ENCODE data around the gene WIPI1. TPM values are rescaled to one million over a fixed set of nuclear protein-coding genes. Genes with fewer than 3 reads are reported as not detected.

WIPI1 gene
- total RNA-seq, 1 donor from 2014 or later = 252 TPM

GRCh38 chr17:68389041-68389440 lies 68.3 kb downstream of the WIPI1 start:
- peaks cover 2% of the 10 kb centered on the region for H3K4me1 Mint-ChIP-seq (ENCODE audit: low read depth, unreplicated experiment)
- no peak for DNase-seq
- H3K9me3 Mint-ChIP-seq (ENCODE audit: unreplicated experiment) = peaks cover 2% of the 10 kb centered on the region
- H3K36me3 Mint-ChIP-seq (ENCODE audit: unreplicated experiment) = no peaks in the 10 kb centered on the region
- H3K27ac Mint-ChIP-seq (ENCODE audit: unreplicated experiment) = no peak overlapping the region
- no peak for TF ChIP-seq CTCF (IDR thresholded peaks at IDR 0.05; ENCODE audit: partially characterized antibody, unreplicated experiment)
- H3K27me3 Mint-ChIP-seq (ENCODE audit: unreplicated experiment) = no peaks in the 10 kb centered on the region
- no peak overlapping the region for H3K4me3 Mint-ChIP-seq (ENCODE audit: unreplicated experiment)

GRCh38 chr17:68387435-68388218 lies 69.7 kb downstream of the WIPI1 start:
- no peak for DNase-seq
- Mint-ChIP-seq H3K4me3 (ENCODE audit: unreplicated experiment) (no peak overlapping the region), H3K27ac (ENCODE audit: unreplicated experiment) (no peak overlapping the region), H3K4me1 (ENCODE audit: low read depth, unreplicated experiment) (peaks cover 2% of the 10 kb centered on the region), H3K9me3 (ENCODE audit: unreplicated experiment) (peaks cover 4% of the 10 kb centered on the region), H3K27me3 (ENCODE audit: unreplicated experiment) (no peaks in the 10 kb centered on the region), H3K36me3 (ENCODE audit: unreplicated experiment) (no peaks in the 10 kb centered on the region)
- TF ChIP-seq CTCF (IDR thresholded peaks at IDR 0.05; ENCODE audit: partially characterized antibody, unreplicated experiment) = no peak

- Mint-ChIP-seq H3K4me1 (ENCODE audit: low read depth, unreplicated experiment) (peaks cover 7% of the 10 kb centered on the region), H3K4me3 (ENCODE audit: unreplicated experiment) (no peak overlapping the region), H3K36me3 (ENCODE audit: unreplicated experiment) (no peaks in the 10 kb centered on the region), H3K27ac (ENCODE audit: unreplicated experiment) (no peak overlapping the region), H3K27me3 (ENCODE audit: unreplicated experiment) (peaks cover 1% of the 10 kb centered on the region), H3K9me3 (ENCODE audit: unreplicated experiment) (peaks cover 4% of the 10 kb centered on the region)
- TF ChIP-seq CTCF (IDR thresholded peaks at IDR 0.05; ENCODE audit: partially characterized antibody, unreplicated experiment) = no peak
- DNase-seq = no peak
These were observed 71.6 kb downstream of the WIPI1 start for GRCh38 chr17:68385490-68386215.

- no peaks in the 10 kb centered on the region for H3K36me3 Mint-ChIP-seq (ENCODE audit: unreplicated experiment)
- peaks cover 4% of the 10 kb centered on the region for H3K9me3 Mint-ChIP-seq (ENCODE audit: unreplicated experiment)
- H3K27me3 Mint-ChIP-seq (ENCODE audit: unreplicated experiment) = peaks cover 1% of the 10 kb centered on the region
- no peak overlapping the region for H3K4me3 Mint-ChIP-seq (ENCODE audit: unreplicated experiment)
- no peak for DNase-seq
- no peak for TF ChIP-seq CTCF (IDR thresholded peaks at IDR 0.05; ENCODE audit: partially characterized antibody, unreplicated experiment)
- peaks cover 7% of the 10 kb centered on the region for H3K4me1 Mint-ChIP-seq (ENCODE audit: low read depth, unreplicated experiment)
- no peak overlapping the region for H3K27ac Mint-ChIP-seq (ENCODE audit: unreplicated experiment)
These were observed 72.4 kb downstream of the WIPI1 start for GRCh38 chr17:68384941-68385340.

- no peak overlapping the region for H3K27ac Mint-ChIP-seq (ENCODE audit: unreplicated experiment)
- DNase-seq = no peak
- no peaks in the 10 kb centered on the region for H3K36me3 Mint-ChIP-seq (ENCODE audit: unreplicated experiment)
- peaks cover 7% of the 10 kb centered on the region for H3K4me1 Mint-ChIP-seq (ENCODE audit: low read depth, unreplicated experiment)
- TF ChIP-seq CTCF (IDR thresholded peaks at IDR 0.05; ENCODE audit: partially characterized antibody, unreplicated experiment) = no peak
- H3K9me3 Mint-ChIP-seq (ENCODE audit: unreplicated experiment) = peaks cover 4% of the 10 kb centered on the region
- peaks cover 1% of the 10 kb centered on the region for H3K27me3 Mint-ChIP-seq (ENCODE audit: unreplicated experiment)
- no peak overlapping the region for H3K4me3 Mint-ChIP-seq (ENCODE audit: unreplicated experiment)
These were observed 72.8 kb downstream of the WIPI1 start for GRCh38 chr17:68384471-68384870.
